Left cardiac atrium (tissue), 4 donors: ENCODE results near the gene MAML2. TPM values are rescaled to one million over a fixed set of nuclear protein-coding genes. Genes with fewer than 3 reads are reported as not detected.

Source experiments
- ATAC-seq, 2 donors: fragments of 200-7000 bp; cut with Tn5 transposase; one replicate each; pipeline ENCODE4 v1.9.1; 2020; ENCODE audit warnings: mild to moderate bottlenecking in 2 of 2, moderate library complexity in 2 of 2
- DNase-seq: peaks from one replicate; pipeline ENCODE4 v3.0.0-alpha.2; 2020
- intact Hi-C, 2 donors: fragments of 100-400 bp; cut with DNase I; formaldehyde crosslinking; loops; one replicate each; pipeline versions ENCODE4 v1.14.1 to v1.15.1; 2022 to 2023
- total RNA-seq, 2 donors: library from RNA; stranded (reverse); fragmentation: NEBNext Ultra II Directional; extraction: Animal tissue kit (Norgen Biotek cat#: 25700); gene quantifications; one replicate each; pipeline ENCODE4 v1.2.1, GENCODE V29; 2021
- donor health status: DM: no; HTN: yes; CAD: no.
- donor health status: DM: no; HTN: yes; CAD: no; lungs with severe emphysema.
- donor health status: DM: yes; HTN: yes; CAD: no.
- donor health status: Dilated cardiomyopathy.

Gene MAML2
- total RNA-seq, 2 donors from 2014 or later: 6.8 to 9.3 TPM

GRCh38 chr11:96229354-96229977 is 113.5 kb downstream of the MAML2 start:
- ATAC-seq (no peak), DNase-seq (no peak)
- intact Hi-C loops: no loop called here

DNA sequence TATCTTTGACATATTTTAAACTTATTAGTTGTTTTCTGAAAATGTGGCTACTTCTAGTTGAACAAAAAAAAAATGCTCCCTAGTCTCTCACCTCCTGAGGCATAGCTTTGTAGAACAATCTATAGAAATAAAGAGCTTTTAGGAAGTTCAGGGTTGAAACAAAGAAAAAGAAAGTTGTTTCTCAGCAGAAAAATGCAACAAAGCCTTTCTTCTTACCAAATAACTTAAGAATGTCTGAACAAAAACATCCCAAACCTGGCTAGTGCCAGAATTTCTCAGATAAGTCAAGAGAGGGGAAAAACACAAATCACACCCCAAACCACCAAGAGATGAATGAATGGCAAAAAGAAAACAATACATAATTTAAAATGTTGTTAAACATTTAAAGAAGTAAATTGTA is 114.1 kb downstream of the MAML2 start:
- ATAC-seq (peak in 1 of 2 donors; percentile 7), DNase-seq (no peak)
- intact Hi-C loops: no loop called here

- peak; percentile 73 to 94 for ATAC-seq
Observed at GRCh38 chr11:96228473-96228891, 114.5 kb downstream of the MAML2 start.

GRCh38 chr11:96227244-96227643 is 115.8 kb downstream of the MAML2 start:
- ATAC-seq (peak in 1 of 2 donors; percentile 27), DNase-seq (no peak)
- intact Hi-C loops: no loop called here

More at GRCh38 chr11:96228473-96228891, 114.5 kb downstream of the MAML2 start:
- intact Hi-C loops: no loop called here
- peak; percentile 84 for DNase-seq

DNA sequence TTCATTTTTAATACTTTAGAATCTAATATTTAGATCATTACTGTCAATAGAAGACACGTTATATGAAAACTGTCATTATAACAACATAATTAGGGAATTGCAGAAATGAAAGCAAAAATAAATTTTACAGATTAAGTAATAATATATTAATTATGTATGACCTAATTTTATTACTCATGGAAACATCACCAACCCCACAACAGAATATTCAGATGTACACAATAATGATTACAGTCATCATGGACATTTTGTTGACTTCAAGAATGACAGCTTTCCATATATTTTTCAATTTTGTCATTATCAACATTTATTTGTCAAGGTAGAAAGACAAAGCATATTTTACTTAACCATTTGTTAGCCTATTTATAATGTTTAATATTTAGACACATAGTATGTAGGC is 119.9 kb downstream of the MAML2 start:
- intact Hi-C loops: no loop called here
- ATAC-seq: no peak
- no peak for DNase-seq

- no peak for ATAC-seq
- no peak for DNase-seq
- intact Hi-C loops: no loop called here
Observed at GRCh38 chr11:96222102-96222501, 120.9 kb downstream of the MAML2 start.

GRCh38 chr11:96221244-96222070 is 121.5 kb downstream of the MAML2 start:
- DNase-seq (no peak), ATAC-seq (no peak)
- intact Hi-C loops: no loop called here

GRCh38 chr11:96219981-96220623 is 122.9 kb downstream of the MAML2 start:
- intact Hi-C loops: loop anchor here in 1 of 2 donors (10.0 kb wide), 1 partner anchor 55 kb away; no protein-coding TSS in a partner anchor
- DNase-seq: peak; percentile 27
- ATAC-seq: peak; percentile 55 to 62

GRCh38 chr11:96218901-96219300 is 124.1 kb downstream of the MAML2 start:
- intact Hi-C loops: loop anchor here in 1 of 2 donors (10.0 kb wide), 1 partner anchor 54 kb away; no protein-coding TSS in a partner anchor
- ATAC-seq: no peak

DNA sequence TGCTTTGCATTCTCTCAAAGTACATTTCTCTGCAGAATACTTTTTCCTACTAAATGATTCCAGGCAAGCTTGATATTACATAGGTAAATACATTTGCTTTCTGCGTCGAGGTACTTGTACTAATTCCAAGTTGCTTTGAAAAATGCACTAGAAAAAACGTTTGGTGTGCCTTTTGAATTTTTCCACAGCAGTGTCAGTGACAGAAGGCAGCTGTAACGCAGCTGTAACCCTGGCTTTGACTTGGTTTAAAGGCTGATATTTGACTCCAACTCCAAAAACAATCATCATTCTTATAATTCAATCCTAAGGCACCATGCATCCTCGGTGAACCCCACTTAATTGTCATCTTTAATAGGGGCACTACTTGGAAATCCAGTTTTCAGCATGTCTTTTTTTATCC is 125.0 kb downstream of the MAML2 start:
- intact Hi-C loops: loop anchor here in 1 of 2 donors (10.0 kb wide), 1 partner anchor 53 kb away; no protein-coding TSS in a partner anchor
- ATAC-seq: no peak
- no peak for DNase-seq

More at GRCh38 chr11:96218901-96219300, 124.1 kb downstream of the MAML2 start:
- no peak for DNase-seq

- intact Hi-C loops: loop anchor here in 1 of 2 donors (10.0 kb wide), 1 partner anchor 52 kb away; no protein-coding TSS in a partner anchor
- DNase-seq: no peak
- ATAC-seq: peak; percentile 32 to 36
Observed at GRCh38 chr11:96217206-96217605, 125.8 kb downstream of the MAML2 start.

GRCh38 chr11:96215826-96216225 is 127.2 kb downstream of the MAML2 start:
- DNase-seq (no peak), ATAC-seq (no peak)
- intact Hi-C loops: loop anchor here in 1 of 2 donors (10.0 kb wide), 1 partner anchor 51 kb away; no protein-coding TSS in a partner anchor

GRCh38 chr11:96215110-96215782 is 127.7 kb downstream of the MAML2 start:
- intact Hi-C loops: loop anchor here in 1 of 2 donors (10.0 kb wide), 1 partner anchor 50 kb away; no protein-coding TSS in a partner anchor

DNA sequence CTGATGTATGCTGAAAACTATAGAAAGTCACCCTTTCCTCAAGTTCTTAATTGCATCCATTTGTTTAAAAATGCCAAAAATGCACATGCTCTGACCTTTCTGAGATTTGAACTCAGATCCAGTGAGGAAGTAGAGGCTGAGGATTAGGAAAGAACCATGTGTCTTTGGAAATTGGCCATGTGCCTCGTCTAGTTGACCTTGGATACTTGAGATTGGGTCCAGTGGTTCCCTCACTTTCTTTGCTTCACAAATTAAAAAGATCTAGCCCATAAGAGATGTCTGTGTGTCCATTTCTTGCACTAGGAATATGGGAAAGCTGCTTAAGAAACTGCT is 128.3 kb downstream of the MAML2 start:
- no peak for DNase-seq
- intact Hi-C loops: loop anchor here in 1 of 2 donors (10.0 kb wide), 1 partner anchor 50 kb away; no protein-coding TSS in a partner anchor
- peak in 1 of 2 donors; percentile 7 for ATAC-seq

More at GRCh38 chr11:96215110-96215782, 127.7 kb downstream of the MAML2 start:
- ATAC-seq (peak; percentile 12 to 25), DNase-seq (no peak)

DNA sequence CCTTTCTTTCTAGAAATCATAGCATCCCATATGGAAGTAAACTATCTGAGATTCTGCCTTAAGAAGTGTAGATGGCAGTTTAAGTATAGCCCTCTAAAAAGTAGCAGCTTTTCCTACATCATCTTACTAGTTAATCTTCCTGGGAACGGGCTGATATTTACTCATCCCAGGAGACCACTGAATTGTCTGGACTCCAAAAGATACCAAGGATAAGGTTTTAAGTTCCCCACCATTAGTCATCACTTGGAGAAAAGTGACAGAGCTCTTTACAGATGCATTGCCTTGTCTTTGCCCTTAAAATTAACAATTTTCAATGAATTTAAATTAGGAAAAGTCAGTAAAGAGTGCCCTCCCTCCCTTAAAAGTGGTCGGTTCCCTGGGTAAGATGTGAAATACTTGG is 129.5 kb downstream of the MAML2 start:
- DNase-seq: no peak
- peak; percentile 27 to 53 for ATAC-seq
- intact Hi-C loops: loop anchor here in 1 of 2 donors (10.0 kb wide), 1 partner anchor 49 kb away; no protein-coding TSS in a partner anchor

DNA sequence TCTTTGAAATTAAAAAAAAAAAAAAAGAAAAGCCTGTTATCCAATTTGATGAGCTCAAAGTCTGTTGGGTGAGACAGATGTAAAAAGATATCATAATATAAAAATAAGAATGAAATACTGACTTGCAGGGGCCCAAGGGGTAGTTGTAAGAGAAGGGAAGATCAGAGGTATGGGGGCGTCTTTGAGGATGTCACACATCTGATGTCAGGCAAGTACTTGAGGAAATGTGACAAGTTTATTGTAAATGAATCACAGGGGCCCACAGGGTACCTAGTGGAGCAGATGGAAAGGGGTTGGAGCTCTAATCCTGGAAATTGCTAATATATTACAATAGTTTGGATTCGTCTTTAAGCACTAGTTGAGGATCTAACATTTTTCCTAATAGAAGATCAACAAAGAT is 131.6 kb downstream of the MAML2 start:
- intact Hi-C loops: loop anchor here in 1 of 2 donors (10.0 kb wide), 1 partner anchor 47 kb away; no protein-coding TSS in a partner anchor
- ATAC-seq (no peak), DNase-seq (no peak)

DNA sequence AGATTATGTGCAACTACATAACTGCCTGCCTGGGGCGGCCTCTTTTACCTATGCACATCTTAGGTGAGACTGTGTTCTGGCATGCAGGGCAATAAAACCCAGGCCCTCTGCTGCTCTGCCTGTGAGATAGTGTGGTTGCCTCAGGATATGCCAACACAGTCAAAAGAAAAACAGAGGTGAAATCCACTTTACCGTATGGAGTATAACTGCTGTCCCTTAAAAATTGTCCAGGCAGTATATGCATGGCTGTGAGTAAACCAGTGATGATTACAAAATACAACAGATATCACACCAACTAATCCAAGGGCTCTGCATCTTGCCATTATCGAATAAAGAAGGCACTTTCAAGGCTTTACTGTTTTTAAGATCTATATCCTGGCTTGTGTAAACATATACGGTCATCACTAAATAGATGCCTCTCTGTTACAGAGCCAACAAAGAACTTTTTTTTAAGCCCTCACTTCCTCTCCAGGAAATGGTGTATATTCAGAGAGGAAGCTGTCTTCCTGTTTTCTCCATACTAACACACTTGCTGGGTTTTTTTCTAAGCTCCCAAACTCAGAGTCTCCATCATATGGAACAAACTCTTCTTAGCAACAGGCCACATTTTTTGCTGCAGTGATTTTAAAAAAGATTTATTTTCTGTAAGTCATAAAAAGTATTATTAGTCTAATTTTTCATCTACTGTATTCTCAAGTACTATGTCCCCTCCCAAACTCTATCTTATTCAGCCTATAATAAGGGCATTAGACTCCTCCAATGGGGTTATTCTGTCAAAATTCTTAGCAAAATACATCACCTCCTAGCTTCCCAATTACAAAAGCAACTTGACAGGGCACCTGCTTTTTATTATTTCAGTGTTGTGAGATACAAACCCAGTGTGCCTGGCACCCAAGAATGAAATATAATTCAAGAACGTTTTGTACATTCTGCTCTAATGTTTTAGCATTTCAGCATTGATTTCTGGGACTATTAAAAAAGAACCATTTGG is 135.2 kb downstream of the MAML2 start:
- DNase-seq (no peak), ATAC-seq (peak; percentile 47 to 69)
- intact Hi-C loops: no loop called here

DNA sequence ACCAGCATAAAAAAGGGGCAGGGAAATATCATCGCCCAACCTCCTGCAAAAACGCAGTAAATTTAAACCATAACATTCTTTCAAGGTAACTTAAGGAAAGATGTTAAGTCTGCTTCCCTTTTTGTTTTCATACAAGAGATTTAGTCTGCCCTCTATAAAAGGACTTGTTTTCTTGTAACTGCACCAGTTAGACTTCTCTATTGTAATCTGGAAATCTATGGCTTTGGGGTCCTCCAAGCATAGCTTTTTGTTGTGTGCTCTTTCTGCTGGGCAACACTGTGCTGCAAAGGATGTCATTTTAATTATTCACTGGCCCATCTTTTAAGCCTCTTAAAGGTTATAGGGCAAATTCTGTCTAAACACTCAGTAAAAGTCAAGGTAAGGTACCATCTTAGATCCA is 136.0 kb downstream of the MAML2 start:
- intact Hi-C loops: no loop called here
- DNase-seq: no peak
- no peak for ATAC-seq
